Aorta (tissue), 5 donors: ENCODE measurements around the gene LIMS2. TPM values are rescaled to one million over a fixed set of nuclear protein-coding genes. Genes with fewer than 3 reads are reported as not detected.
A peak's percentile ranks its signal among the peaks of the same experiment; 100 is the strongest.

Experiments used
- ATAC-seq: fragments of 200-7000 bp; cut with Tn5 transposase; one replicate; pipeline ENCODE4 v1.9.1; 2022; ENCODE audit warnings: moderate library complexity; ENCODE audit not compliant: low FRiP score
- DNase-seq, 2 donors: peaks; one replicate each; pipeline ENCODE4 v3.0.0-alpha.2; 2020
- H3K27ac ChIP-seq, 2 donors: one replicate each; pipeline ENCODE4 v1.5.1; 2013; ENCODE audit warnings: low read length in 2 of 2, mild to moderate bottlenecking in 2 of 2, moderate library complexity in 2 of 2, control low read depth in 1 of 2, inconsistent platforms in 1 of 2, low read depth in 1 of 2
- H3K27me3 ChIP-seq, 2 donors: one replicate each; pipeline ENCODE4 v1.6.1; 2013; ENCODE audit warnings: control low read depth in 1 of 2, low read length in 1 of 2, mild to moderate bottlenecking in 1 of 2, moderate library complexity in 1 of 2; ENCODE audit not compliant: insufficient read depth in 2 of 2, control insufficient read depth in 1 of 2
- H3K36me3 ChIP-seq, 2 donors: one replicate each; pipeline ENCODE4 v1.6.1; 2013; ENCODE audit warnings: control low read depth in 1 of 2, low read length in 1 of 2, mild to moderate bottlenecking in 1 of 2; ENCODE audit not compliant: insufficient read depth in 2 of 2, control insufficient read depth in 1 of 2
- H3K4me1 ChIP-seq, 2 donors: one replicate each; pipeline ENCODE4 v1.6.1; 2013; ENCODE audit warnings: low read length in 2 of 2, control low read depth in 1 of 2, mild to moderate bottlenecking in 1 of 2, moderate library complexity in 1 of 2; ENCODE audit not compliant: insufficient read depth in 2 of 2, control insufficient read depth in 1 of 2
- H3K4me3 ChIP-seq, 2 donors: one replicate each; pipeline ENCODE4 v1.5.1; 2013; ENCODE audit warnings: low read length in 2 of 2, control low read depth in 1 of 2, mild to moderate bottlenecking in 1 of 2
- H3K9me3 ChIP-seq: one replicate; pipeline ENCODE4 v1.6.1; 2013; ENCODE audit warnings: mild to moderate bottlenecking, low read length; ENCODE audit not compliant: control insufficient read depth
- WGBS, 2 donors: extraction: QIAGEN DNeasy Blood & Tissue Kit; methylation state at CpG; one replicate each; pipeline ENCODE4 v1.1.7; 2013; 5-methylcytosine and 5-hydroxymethylcytosine counted together
- intact Hi-C, 2 donors: fragments of 100-400 bp; cut with DNase I; formaldehyde crosslinking; loops; one replicate each; pipeline versions ENCODE4 v1.14.2 to v1.15.0; 2022
- polyA plus RNA-seq, 2 donors: library from polyadenylated mRNA; stranded (reverse); fragments of 200-250 nt; gene quantifications; one replicate each; pipeline ENCODE4 v1.2.3, GENCODE V29; 2013
- total RNA-seq, 2 donors: library from RNA; stranded (reverse); fragmentation: NEBNext Ultra II Directional; extraction: Animal tissue kit (Norgen Biotek cat#: 25700); gene quantifications; one replicate each; pipeline ENCODE4 v1.2.1, GENCODE V29; 2021
- donor health status: healthy with polysubstance abuse.
- donor health status: Bipolar disorder and iron deficiency.
- donor health status: DM: no; HTN: no; CAD: no.
- donor health status: DM: no; HTN: no; CAD: no.
- donor health status: DM: yes; HTN: yes; CAD: no.

LIMS2 gene
- total and polyA plus RNA-seq, 4 donors: 188 to 2,193 (median 218) TPM

- intact Hi-C loops: no loop called here
Observed at GRCh38 chr2:127680706-127681287, 5.5 kb upstream of the LIMS2 start.

GRCh38 chr2:127679680-127680361, 4.5 kb upstream of the LIMS2 start:
- Histone ChIP-seq H3K27me3 (no peaks in the 10 kb centered on the region), H3K4me1 (no peaks in the 10 kb centered on the region), H3K36me3 (no peaks in the 10 kb centered on the region), H3K27ac (no peak overlapping the region), H3K4me3 (no peak overlapping the region), H3K9me3 (no peaks in the 10 kb centered on the region)
- intact Hi-C loops: no loop called here
- DNase-seq (no peak), ATAC-seq (no peak)
- 95% methylated on average over 15 of the region's 15 CpGs for WGBS, 2 donors

More at GRCh38 chr2:127680706-127681287, 5.5 kb upstream of the LIMS2 start:
- WGBS, 2 donors: 80% methylated on average over 19 of the region's 19 CpGs
- no peak for DNase-seq
- Histone ChIP-seq H3K36me3 (no peaks in the 10 kb centered on the region), H3K27me3 (no peaks in the 10 kb centered on the region), H3K4me3 (no peak overlapping the region), H3K27ac (no peak overlapping the region), H3K4me1 (no peaks in the 10 kb centered on the region), H3K9me3 (no peaks in the 10 kb centered on the region)
- no peak for ATAC-seq

- Histone ChIP-seq H3K27ac (no peak overlapping the region), H3K27me3 (no peaks in the 10 kb centered on the region), H3K4me3 (no peak overlapping the region), H3K4me1 (no peaks in the 10 kb centered on the region), H3K36me3 (no peaks in the 10 kb centered on the region), H3K9me3 (no peaks in the 10 kb centered on the region)
- DNase-seq: no peak
- WGBS, 2 donors: 94 to 96% methylated on average over 6 of the region's 6 CpGs
- intact Hi-C loops: no loop called here
- no peak for ATAC-seq
Observed at GRCh38 chr2:127678991-127679390, 3.7 kb upstream of the LIMS2 start.

GRCh38 chr2:127678531-127678930, 3.2 kb upstream of the LIMS2 start:
- DNase-seq (no peak), ATAC-seq (no peak)
- no peak overlapping the region for H3K27ac ChIP-seq
- H3K9me3 ChIP-seq: no peaks in the 10 kb centered on the region
- intact Hi-C loops: no loop called here
- no peaks in the 10 kb centered on the region for H3K4me1 ChIP-seq
- H3K27me3 ChIP-seq: no peaks in the 10 kb centered on the region
- 90 to 92% methylated on average over 10 of the region's 10 CpGs for WGBS, 2 donors
- no peaks in the 10 kb centered on the region for H3K36me3 ChIP-seq
- no peak overlapping the region for H3K4me3 ChIP-seq

- no peaks in the 10 kb centered on the region for H3K9me3 ChIP-seq
- no peak overlapping the region for H3K4me3 ChIP-seq
- ATAC-seq: no peak
- 14 to 22% methylated on average over 2 of the region's 2 CpGs for WGBS, 2 donors
- intact Hi-C loops: no loop called here
- peak in 1 of 2 donors; percentile 79 for DNase-seq
- no peaks in the 10 kb centered on the region for H3K27me3 ChIP-seq
- no peaks in the 10 kb centered on the region for H3K36me3 ChIP-seq
- no peak overlapping the region for H3K27ac ChIP-seq
- no peaks in the 10 kb centered on the region for H3K4me1 ChIP-seq
Observed at GRCh38 chr2:127676906-127677305, 1.6 kb upstream of the LIMS2 start.

GRCh38 chr2:127674241-127675209, 805 bp downstream of the LIMS2 start:
- no peaks in the 10 kb centered on the region for H3K36me3 ChIP-seq
- H3K27ac ChIP-seq: peak overlapping the region; percentile 22 to 64
- DNase-seq (peak; percentile 67 to 88), ATAC-seq (peak; percentile 67)
- WGBS, 2 donors: 1% methylated on average over 67 to 72 of the region's 72 CpGs
- H3K9me3 ChIP-seq: no peaks in the 10 kb centered on the region
- intact Hi-C loops: no loop called here
- H3K27me3 ChIP-seq: no peaks in the 10 kb centered on the region
- H3K4me3 ChIP-seq: peak overlapping the region; percentile 55 to 95
- no peaks in the 10 kb centered on the region for H3K4me1 ChIP-seq

- no peaks in the 10 kb centered on the region for H3K36me3 ChIP-seq
- ATAC-seq (no peak), DNase-seq (no peak)
- H3K9me3 ChIP-seq: no peaks in the 10 kb centered on the region
- H3K27me3 ChIP-seq: no peaks in the 10 kb centered on the region
- peak overlapping the region; percentile 22 to 68 for H3K27ac ChIP-seq
- WGBS, 2 donors: 6 to 8% methylated on average over 17 of the region's 17 CpGs
- H3K4me3 ChIP-seq: peak overlapping the region; percentile 55 to 95
- no peaks in the 10 kb centered on the region for H3K4me1 ChIP-seq
- intact Hi-C loops: no loop called here
Observed at GRCh38 chr2:127673291-127674069, 1.9 kb downstream of the LIMS2 start.
